ENCODE results near the gene SCD5. TPM values are rescaled to one million over a fixed set of nuclear protein-coding genes. Genes with fewer than 3 reads are reported as not detected.
A peak's percentile ranks its signal among the peaks of the same experiment; 100 is the strongest.

Gene SCD5
- total and polyA plus RNA-seq, 2 of the 8 experiments (the other 6 are each of a cell fraction or from before 2014, with no cell fraction given) = 0.92 to 1.2 TPM

- Histone ChIP-seq H3K9ac (replicated peaks in 1 of 4; ENCODE audit: extremely low read depth in 1 of 4, low read depth in 3 of 4, low read length in 3 of 4) (no peak overlapping the region), H4K91ac (replicated peaks; ENCODE audit: insufficient read length, low read length) (no peak overlapping the region), H2BK5ac (ENCODE audit: low read depth, low read length) (no peak overlapping the region), H3K27ac (ENCODE audit: low read depth, low read length) (no peak overlapping the region), H2AFZ (ENCODE audit: low read length) (peak overlapping the region; percentile 90; the same call in 1 of the 2 replicates), H3K23me2 (ENCODE audit: low read depth, low read length) (no peaks in the 10 kb centered on the region), H2AK5ac (ENCODE audit: low read depth, low read length) (no peak overlapping the region), H3K9me3 (ENCODE audit: insufficient read depth in 2 of 2, low read depth in 1 of 2, low read length in 1 of 2) (no peaks in the 10 kb centered on the region), H2BK12ac (ENCODE audit: low read depth, low read length) (no peak overlapping the region), H3K4ac (replicated peaks; ENCODE audit: insufficient read length, low read depth, low read length) (peak overlapping the region; percentile 66), H2BK20ac (ENCODE audit: low read length) (no peak overlapping the region), H3K79me2 (ENCODE audit: control insufficient read depth in 1 of 2, insufficient read depth in 2 of 2, low read length in 2 of 2) (no peaks in the 10 kb centered on the region), H3K79me1 (ENCODE audit: low read depth, low read length) (no peaks in the 10 kb centered on the region), H3K18ac (ENCODE audit: extremely low read depth, low read length) (no peak overlapping the region), H3K4me2 (ENCODE audit: insufficient read depth in 1 of 2, low read depth in 2 of 2, low read length in 2 of 2) (no peak overlapping the region; a peak in 1 of 4 replicates), H3K4me3 (ENCODE audit: extremely low read depth in 1 of 4, insufficient read depth in 2 of 4, low read depth in 3 of 4, low read length in 4 of 4) (no peak overlapping the region), H4K8ac (ENCODE audit: extremely low read depth, insufficient read depth, low read length) (peak overlapping the region; percentile 42; the same call in 1 of the 2 replicates), H3K4me1 (replicated peaks in 1 of 4; ENCODE audit: control insufficient read depth in 3 of 4, insufficient read depth in 4 of 4, low read length in 3 of 4) (peaks cover 0 to 2% (median 0%) of the 10 kb centered on the region in 4 experiments; a peak in 1 of 7 replicates), H3K23ac (ENCODE audit: insufficient read length) (no peak overlapping the region), H4K20me1 (replicated peaks in 1 of 2; ENCODE audit: control insufficient read depth in 1 of 2, insufficient read depth in 2 of 2, low read length in 2 of 2) (no peaks in the 10 kb centered on the region), H4K5ac (ENCODE audit: insufficient read length, low read depth, low read length) (no peak overlapping the region), H2BK120ac (replicated peaks; ENCODE audit: low read depth, low read length) (no peak overlapping the region), H2BK15ac (ENCODE audit: low read length) (no peak overlapping the region), H3K36me3 (ENCODE audit: control insufficient read depth in 2 of 4, insufficient read depth in 4 of 4, low read length in 3 of 4) (no peaks in the 10 kb centered on the region), H3K27me3 (replicated peaks in 1 of 4; ENCODE audit: control insufficient read depth in 3 of 4, extremely low read depth in 1 of 4, insufficient read depth in 3 of 4, low read length in 3 of 4) (no peaks in the 10 kb centered on the region), H3K56ac (replicated peaks; ENCODE audit: insufficient read length, low read depth, low read length) (no peak overlapping the region), H3K14ac (ENCODE audit: insufficient read length) (no peak overlapping the region)
- ChIA-PET POLR2A (ENCODE audit: partially characterized antibody) (interaction anchor here (0.6 to 1.4 kb wide), 7 partner anchors 17 to 310 kb away, joined by 3 to 6 read pairs (median 3); no protein-coding TSS in a partner anchor), CTCF (ENCODE audit: partially characterized antibody) (interaction anchor here (0.5 to 8.2 kb wide), 82 partner anchors 10 to 386 kb away, joined by 3 to 160 read pairs (median 5); partner anchors contain the start of gene SCD5)
- DNase-seq (ENCODE audit: low read depth in 1 of 2, low spot score in 2 of 2) (peak; percentile 61 to 97), FAIRE-seq (peak; percentile 55)
- WGBS, 2 experiments (ENCODE audit: extremely low coverage in 1 of 2, insufficient coverage in 1 of 2, insufficient read length in 1 of 2, insufficient replicate concordance in 2 of 2, low coverage in 1 of 2, low lambda C conversion rate in 2 of 2, missing lambda C conversion rate in 1 of 2) = 54% methylated on average over 23 of the region's 23 CpGs; no CpG with 5 or more reads in 1 of the 2 experiments
- TF ChIP-seq, protein P1, sequence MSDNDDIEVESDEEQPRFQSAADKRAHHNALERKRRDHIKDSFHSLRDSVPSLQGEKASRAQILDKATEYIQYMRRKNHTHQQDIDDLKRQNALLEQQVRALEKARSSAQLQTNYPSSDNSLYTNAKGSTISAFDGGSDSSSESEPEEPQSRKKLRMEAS (IDR thresholded peaks at IDR 0.05) = peak; percentile 52; the same call in 1 of the 2 replicates
- TF ChIP-seq RBBP5 (IDR thresholded peaks at IDR 0.05; ENCODE audit: borderline replicate concordance, low read depth, low read length) (no peak), YY1 (IDR thresholded peaks at IDR 0.05; ENCODE audit: low read depth, low read length) (peak; percentile 66; the same call in 1 of the 2 replicates), CBX8 (IDR thresholded peaks at IDR 0.05; ENCODE audit: borderline replicate concordance, low read depth, low read length) (no peak), EP300 (IDR thresholded peaks at IDR 0.05; ENCODE audit: borderline replicate concordance in 1 of 2, low read depth in 2 of 2, low read length in 2 of 2) (no peak), RXRA (IDR thresholded peaks at IDR 0.05; ENCODE audit: insufficient read depth, low read depth, low read length) (no peak), CREB1 (IDR thresholded peaks at IDR 0.05) (peak; percentile 42; the same call in 1 of the 2 replicates)
Observed at GRCh38 chr4:82739287-82740190, 59.1 kb downstream of the SCD5 start.
